HL-60 (cell line): Measurements from ENCODE around the gene MAMDC2.

Source experiments
- CTCF ChIP-seq: IDR thresholded peaks from one replicate; pipeline ENCODE4 v1.5.1; 2011; ENCODE audit warnings: low read length, control low read depth, inconsistent platforms; ENCODE audit not compliant: insufficient read depth
- POLR2AphosphoS5 ChIP-seq: IDR thresholded peaks from 2 replicates; pipeline ENCODE4 v1.6.1; 2012; ENCODE audit warnings: low read depth
- REST ChIP-seq: IDR thresholded peaks from 2 replicates; pipeline ENCODE4 v1.6.1; 2012; ENCODE audit warnings: low read depth; ENCODE audit not compliant: insufficient replicate concordance
- SPI1 ChIP-seq: IDR thresholded peaks from 2 replicates; pipeline ENCODE4 v1.6.1; 2012; ENCODE audit warnings: low read depth, mild to moderate bottlenecking, borderline replicate concordance

- no peak for TF ChIP-seq POLR2AphosphoS5
- no peak for TF ChIP-seq CTCF
- TF ChIP-seq SPI1 = no peak
- no peak for TF ChIP-seq REST
Observed at GRCh38 chr9:70192707-70193106, 149.1 kb downstream of the MAMDC2 start.
